Type B pancreatic cell (in vitro differentiated cells): ENCODE measurements around the gene ESAM. TPM values are rescaled to one million over a fixed set of nuclear protein-coding genes. Genes with fewer than 3 reads are reported as not detected.

Source experiments
- DNase-seq: peaks from one replicate; pipeline ENCODE4 v3.0.0; 2021; ENCODE audit warnings: mixed read lengths; ENCODE audit not compliant: unreplicated experiment; ENCODE audit errors: extremely low spot score
- H3K27ac Mint-ChIP-seq: 2 replicates; pipeline ENCODE4 v1.8.0; 2021; ENCODE audit warnings: mild to moderate bottlenecking, mixed read lengths
- H3K27me3 Mint-ChIP-seq: 2 replicates; pipeline ENCODE4 v1.8.0; 2021; ENCODE audit warnings: mixed read lengths
- H3K36me3 Mint-ChIP-seq: 2 replicates; pipeline ENCODE4 v1.8.0; 2021; ENCODE audit warnings: mixed read lengths
- H3K4me1 Mint-ChIP-seq: one replicate; pipeline ENCODE4 v1.8.0; 2021; ENCODE audit warnings: mixed read lengths; ENCODE audit not compliant: unreplicated experiment
- H3K4me3 Mint-ChIP-seq: 2 replicates; pipeline ENCODE4 v1.8.0; 2021; ENCODE audit warnings: mild to moderate bottlenecking, mixed read lengths
- H3K9me3 Mint-ChIP-seq: 2 replicates; pipeline ENCODE4 v1.8.0; 2021; ENCODE audit warnings: mixed read lengths
- total RNA-seq: library from RNA; stranded (reverse); gene quantifications from 2 replicates; pipeline ENCODE4 v1.2.1, GENCODE V29; 2021; ENCODE audit warnings: low replicate concordance
- TF ChIP-seq, protein P1 (sequence below): fragments of 200-600 bp; sonication (generic); conservative IDR thresholded peaks from 2 replicates; pipeline ENCODE4 v1.5.0; 2021; ENCODE audit warnings: antibody characterized with exemption, mild to moderate bottlenecking

Gene ESAM
- total RNA-seq, 1 donor from 2014 or later, result 3.7 TPM

DNA sequence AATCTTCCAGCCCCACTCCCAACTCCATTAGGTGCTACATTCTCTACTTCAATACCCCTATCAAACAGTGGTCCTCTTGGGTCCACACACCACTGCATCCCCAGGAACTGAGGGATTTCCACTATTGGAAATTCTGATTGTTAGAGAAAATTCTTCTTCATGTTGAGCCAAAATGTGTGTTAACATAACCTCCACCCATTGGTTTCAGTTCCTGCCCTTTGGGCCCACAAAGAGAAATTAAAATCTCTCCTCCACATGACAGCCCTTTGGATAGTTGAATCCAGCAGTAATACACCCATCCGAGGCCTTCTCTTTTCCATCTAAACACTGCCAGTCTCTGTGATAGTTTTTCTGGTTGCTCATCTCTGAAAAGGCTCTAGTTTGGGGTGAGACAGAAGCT is 12.2 kb downstream of the ESAM start:
- Mint-ChIP-seq H3K9me3 (no peaks in the 10 kb centered on the region), H3K4me1 (peaks cover 15% of the 10 kb centered on the region), H3K4me3 (no peak overlapping the region), H3K27me3 (peaks cover 82% of the 10 kb centered on the region), H3K27ac (peak overlapping the region; percentile 30), H3K36me3 (no peaks in the 10 kb centered on the region)
- TF ChIP-seq, protein P1, sequence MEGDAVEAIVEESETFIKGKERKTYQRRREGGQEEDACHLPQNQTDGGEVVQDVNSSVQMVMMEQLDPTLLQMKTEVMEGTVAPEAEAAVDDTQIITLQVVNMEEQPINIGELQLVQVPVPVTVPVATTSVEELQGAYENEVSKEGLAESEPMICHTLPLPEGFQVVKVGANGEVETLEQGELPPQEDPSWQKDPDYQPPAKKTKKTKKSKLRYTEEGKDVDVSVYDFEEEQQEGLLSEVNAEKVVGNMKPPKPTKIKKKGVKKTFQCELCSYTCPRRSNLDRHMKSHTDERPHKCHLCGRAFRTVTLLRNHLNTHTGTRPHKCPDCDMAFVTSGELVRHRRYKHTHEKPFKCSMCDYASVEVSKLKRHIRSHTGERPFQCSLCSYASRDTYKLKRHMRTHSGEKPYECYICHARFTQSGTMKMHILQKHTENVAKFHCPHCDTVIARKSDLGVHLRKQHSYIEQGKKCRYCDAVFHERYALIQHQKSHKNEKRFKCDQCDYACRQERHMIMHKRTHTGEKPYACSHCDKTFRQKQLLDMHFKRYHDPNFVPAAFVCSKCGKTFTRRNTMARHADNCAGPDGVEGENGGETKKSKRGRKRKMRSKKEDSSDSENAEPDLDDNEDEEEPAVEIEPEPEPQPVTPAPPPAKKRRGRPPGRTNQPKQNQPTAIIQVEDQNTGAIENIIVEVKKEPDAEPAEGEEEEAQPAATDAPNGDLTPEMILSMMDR, result no peak
- no peak for DNase-seq

DNA sequence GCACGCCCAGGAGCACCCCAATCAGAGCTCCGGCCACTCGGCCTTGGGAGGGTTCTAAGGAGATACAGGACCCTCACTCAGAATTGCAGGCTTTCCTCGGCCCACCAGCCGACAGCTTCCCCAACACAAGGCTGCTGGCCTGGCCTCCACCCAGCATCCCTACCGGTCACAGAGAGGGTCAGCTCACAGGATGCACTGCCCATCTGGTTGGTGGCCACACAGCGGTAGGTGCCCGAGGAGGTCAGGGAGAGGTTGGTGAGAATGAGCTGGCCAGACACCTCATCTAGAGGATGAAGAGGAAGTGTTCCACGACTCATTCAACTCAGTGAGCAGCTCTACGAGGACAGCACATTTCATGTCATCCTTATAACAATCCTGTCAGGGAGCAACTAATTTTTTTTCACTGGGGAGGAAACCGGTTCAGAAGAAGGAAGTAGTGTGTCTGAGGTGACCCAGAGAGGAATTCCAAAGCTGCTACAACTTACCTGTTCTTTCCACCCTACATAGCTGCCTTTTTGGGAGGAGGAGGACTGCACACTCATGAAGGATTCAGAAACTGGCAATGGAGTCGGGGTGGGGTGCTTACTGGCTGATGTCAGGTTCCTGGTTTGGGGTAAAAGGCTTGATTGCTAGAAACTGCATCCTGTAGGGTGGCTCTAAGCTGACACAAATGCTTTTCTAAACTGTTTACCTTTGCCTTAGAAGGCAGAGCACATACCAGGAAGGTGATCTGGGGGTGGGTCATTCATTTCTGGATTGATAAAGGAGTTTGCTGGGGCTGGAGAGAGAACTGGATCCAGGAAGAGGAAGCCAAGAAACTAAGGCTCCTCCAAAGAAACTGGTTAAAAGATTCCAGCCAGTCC is 13.4 kb downstream of the ESAM start:
- no peaks in the 10 kb centered on the region for H3K9me3 Mint-ChIP-seq

DNA sequence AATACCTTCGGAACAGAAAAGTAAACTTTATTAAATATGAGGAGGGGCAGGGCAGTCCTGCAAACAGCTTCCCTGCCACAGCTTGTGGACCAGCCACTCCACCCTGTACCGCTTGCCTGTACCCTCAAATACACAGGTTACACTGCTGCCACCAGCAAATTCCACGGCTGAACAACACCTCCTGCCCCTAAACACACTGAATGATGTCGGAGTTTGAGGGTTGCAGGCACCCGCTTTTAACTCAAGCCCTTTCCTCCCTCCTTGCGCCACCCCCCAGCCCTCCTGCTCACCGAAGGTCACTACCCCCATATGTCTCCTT is 14.0 kb downstream of the ESAM start:
- TF ChIP-seq, protein P1, result no peak
- H3K36me3 Mint-ChIP-seq, result peaks cover 8% of the 10 kb centered on the region
- H3K4me1 Mint-ChIP-seq, result peaks cover 10% of the 10 kb centered on the region
- H3K27ac Mint-ChIP-seq, result peak overlapping the region; percentile 93
- DNase-seq, result no peak
- H3K9me3 Mint-ChIP-seq, result no peaks in the 10 kb centered on the region
- peaks cover 85% of the 10 kb centered on the region for H3K27me3 Mint-ChIP-seq
- peak overlapping the region; percentile 59 for H3K4me3 Mint-ChIP-seq

More for the DNA sequence above, 13.4 kb downstream of the ESAM start:
- peaks cover 4% of the 10 kb centered on the region for H3K36me3 Mint-ChIP-seq
- TF ChIP-seq, protein P1, result no peak
- no peak for DNase-seq
- H3K4me1 Mint-ChIP-seq, result peaks cover 10% of the 10 kb centered on the region
- H3K27ac Mint-ChIP-seq, result peak overlapping the region; percentile 93
- peak overlapping the region; percentile 51 for H3K4me3 Mint-ChIP-seq
- H3K27me3 Mint-ChIP-seq, result peaks cover 82% of the 10 kb centered on the region

DNA sequence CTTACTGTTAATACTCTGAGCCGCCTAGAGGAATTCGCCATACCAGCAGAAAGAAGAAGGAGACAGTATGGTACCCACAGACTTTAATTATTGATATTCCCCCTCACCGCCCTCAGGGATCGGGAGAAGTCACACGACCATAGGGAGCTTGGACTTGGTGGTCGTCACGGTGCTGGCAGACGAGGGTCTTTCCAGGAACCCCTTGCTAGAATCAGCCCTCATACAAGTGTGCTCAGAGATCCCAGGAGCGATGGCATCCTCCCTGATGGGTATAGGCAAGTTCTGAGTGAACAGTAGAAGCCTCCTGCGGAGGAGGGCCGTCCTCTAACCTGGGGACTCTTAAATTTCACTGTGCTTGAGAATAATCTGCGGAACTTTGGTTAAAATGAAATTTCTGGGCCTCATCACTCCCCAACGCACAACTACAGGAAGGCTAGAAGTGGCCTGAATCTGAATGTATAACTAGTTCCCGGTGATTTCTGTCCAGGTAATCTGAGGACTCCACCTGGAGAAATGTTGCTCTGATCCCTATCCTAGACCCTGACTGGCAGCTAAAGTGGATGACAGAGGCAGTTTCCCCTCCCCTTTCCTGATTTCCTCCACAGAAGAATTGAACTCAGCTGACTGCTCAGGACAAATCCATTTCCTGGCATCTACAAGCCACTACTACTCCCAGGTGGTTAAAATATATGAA is 14.5 kb downstream of the ESAM start:
- TF ChIP-seq, protein P1, result no peak
- Mint-ChIP-seq H3K27me3 (peaks cover 87% of the 10 kb centered on the region), H3K4me3 (peak overlapping the region; percentile 98), H3K27ac (peak overlapping the region; percentile 93), H3K36me3 (peaks cover 8% of the 10 kb centered on the region), H3K4me1 (peaks cover 10% of the 10 kb centered on the region), H3K9me3 (no peaks in the 10 kb centered on the region)
- DNase-seq, result no peak

DNA sequence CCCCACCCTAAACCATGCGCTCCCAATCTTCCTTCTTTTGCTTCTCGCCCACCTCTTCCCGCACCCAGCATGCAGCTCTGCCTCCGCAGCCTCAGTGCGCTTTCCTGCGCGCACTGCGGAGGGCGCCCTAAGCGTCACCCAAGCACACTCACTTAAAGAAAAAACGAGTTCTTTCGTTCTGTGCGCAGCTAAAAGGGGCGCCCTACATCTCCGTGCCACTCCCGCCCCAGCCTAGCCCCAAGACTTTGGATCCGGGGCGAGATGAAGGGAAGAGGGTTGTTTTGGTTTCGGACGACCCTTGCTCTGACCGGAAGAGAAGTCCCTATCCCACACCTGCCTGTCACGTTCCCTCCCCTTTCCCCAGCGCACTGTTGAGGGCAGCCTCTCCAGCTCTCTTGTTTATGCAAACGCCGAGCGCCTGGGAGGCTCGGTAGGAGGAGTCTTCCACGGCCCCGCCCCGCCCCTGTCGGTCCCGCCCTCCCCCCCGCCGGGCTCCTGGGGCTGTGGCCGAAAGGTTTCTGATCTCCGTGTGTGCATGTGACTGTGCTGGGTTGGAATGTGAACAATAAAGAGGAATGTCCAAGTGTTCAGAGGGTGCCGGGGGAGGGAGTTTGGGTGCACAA is 15.4 kb downstream of the ESAM start:
- Mint-ChIP-seq H3K36me3 (peaks cover 8% of the 10 kb centered on the region), H3K4me1 (peaks cover 11% of the 10 kb centered on the region), H3K27ac (peak overlapping the region; percentile 91), H3K4me3 (peak overlapping the region; percentile 98), H3K9me3 (no peaks in the 10 kb centered on the region), H3K27me3 (peaks cover 94% of the 10 kb centered on the region)
- DNase-seq, result no peak
- TF ChIP-seq, protein P1, result peak; percentile 53
